K562 (cell line): ENCODE data around the gene CD19. TPM values are rescaled to one million over a fixed set of nuclear protein-coding genes. Genes with fewer than 3 reads are reported as not detected.

Experiments used
- AFF4 ChIP-seq: sonication (generic); formaldehyde crosslinking; IDR thresholded peaks from 2 replicates; pipeline ENCODE4 v1.8.0; 2023; ENCODE audit warnings: mild to moderate bottlenecking, missing genetic modification reagents
- ARNT ChIP-seq, 2 experiments: fragments of 450-650 bp; IDR thresholded peaks; 2 replicates each; pipeline ENCODE4 v1.6.1; 2016; ENCODE audit warnings: mild to moderate bottlenecking in 1 of 2
- DPF2 ChIP-seq: fragments of 450-650 bp; IDR thresholded peaks from 2 replicates; pipeline ENCODE4 v1.6.1; 2016
- E2F3 ChIP-seq: fragments of 250-450 bp; sonication (Bioruptor Pico); IDR thresholded peaks from 2 replicates; pipeline ENCODE4 v1.4.0; 2020; ENCODE audit warnings: mild to moderate bottlenecking
- ELF4 ChIP-seq: fragments of 450-650 bp; formaldehyde crosslinking; IDR thresholded peaks from 2 replicates; pipeline ENCODE4 v1.4.0; 2022; ENCODE audit warnings: missing genetic modification characterization
- GATAD2B ChIP-seq: fragments of 450-650 bp; IDR thresholded peaks from 2 replicates; pipeline ENCODE4 v1.6.1; 2017; ENCODE audit warnings: mild to moderate bottlenecking, borderline replicate concordance
- HDAC1 ChIP-seq, 2 experiments: fragments of 450-650 bp; IDR thresholded peaks; 2 replicates each; pipeline ENCODE4 v1.6.1; 2016 to 2017; ENCODE audit warnings: inconsistent platforms in 1 of 2, mild to moderate bottlenecking in 1 of 2, moderate library complexity in 1 of 2
- HOMEZ ChIP-seq: fragments of 250-450 bp; sonication (Bioruptor Pico); IDR thresholded peaks from 2 replicates; pipeline ENCODE4 v1.4.0; 2020; ENCODE audit warnings: mild to moderate bottlenecking, moderate library complexity
- KDM5B ChIP-seq: fragments of 200-600 bp; sonication (generic); IDR thresholded peaks from 2 replicates; pipeline ENCODE4 v1.6.1; 2012; ENCODE audit warnings: low read depth, mild to moderate bottlenecking, moderate library complexity, low read length, control low read depth, inconsistent platforms; ENCODE audit not compliant: insufficient replicate concordance
- NCOA4 ChIP-seq: fragments of 450-650 bp; IDR thresholded peaks from 2 replicates; pipeline ENCODE4 v1.6.1; 2018; ENCODE audit warnings: mild to moderate bottlenecking; ENCODE audit not compliant: partially characterized antibody
- NFE2 ChIP-seq: IDR thresholded peaks from 2 replicates; pipeline ENCODE4 v1.6.1; 2014; ENCODE audit warnings: antibody characterized with exemption, low read depth
- NFXL1 ChIP-seq: fragments of 450-650 bp; formaldehyde crosslinking; IDR thresholded peaks from 2 replicates; pipeline ENCODE4 v1.4.0; 2021; ENCODE audit warnings: mild to moderate bottlenecking
- POLR3A ChIP-seq: IDR thresholded peaks from 2 replicates; pipeline ENCODE4 v1.6.1; 2011; ENCODE audit warnings: borderline replicate concordance, mild to moderate bottlenecking, moderate library complexity; ENCODE audit not compliant: insufficient read length, insufficient read depth; ENCODE audit errors: extremely low read depth
- PRPF4 ChIP-seq: fragments of 200-400 bp; formaldehyde crosslinking; IDR thresholded peaks from one replicate; pipeline ENCODE4 v1.6.1; 2017; ENCODE audit warnings: low read length, low read depth, mild to moderate bottlenecking; ENCODE audit not compliant: insufficient read depth, poor library complexity, severe bottlenecking
- RAD21 ChIP-seq, 2 experiments: fragments of 250-450 bp in 1 of 2; fragments of 450-650 bp in 1 of 2; sonication (Bioruptor Pico) in 1 of 2; formaldehyde crosslinking in 1 of 2; IDR thresholded peaks in 1 of 2; conservative IDR thresholded peaks in 1 of 2; 2 replicates each; pipeline versions ENCODE4 v1.4.0 to v1.8.0; 2020 to 2022; ENCODE audit warnings: mild to moderate bottlenecking in 2 of 2, moderate library complexity in 1 of 2
- TAF15 ChIP-seq: fragments of 200-400 bp; formaldehyde crosslinking; IDR thresholded peaks from 2 replicates; pipeline ENCODE4 v1.6.1; 2017; ENCODE audit warnings: mild to moderate bottlenecking, low read depth, low read length, moderate library complexity
- ZFP1 ChIP-seq: fragments of 450-650 bp; formaldehyde crosslinking; IDR thresholded peaks from 2 replicates; pipeline ENCODE4 v1.4.0; 2020; ENCODE audit warnings: mild to moderate bottlenecking, mixed read lengths
- polyA plus RNA-seq, 8 experiments: library from polyadenylated mRNA; depleted of rRNA in 4 of 8; stranded (reverse) in 5 of 8; unstranded in 3 of 8; fragments of >200 nt; fragmentation: Nextera tagmentation in 2 of 8; fragmentation: Illumina TruSeq in 1 of 8; extraction: Ambion mirVana in 2 of 8; extraction: Trizol in 1 of 8; gene quantifications; 2 replicates each; pipeline versions ENCODE4 v1.2.1 to v1.2.3, GENCODE V29; 2011 to 2014; ENCODE audit warnings: inconsistent platforms in 1 of 8, missing spikeins in 1 of 8
- total RNA-seq, 7 experiments: library from RNA; depleted of rRNA in 6 of 7; stranded (reverse); fragments of >200 nt in 6 of 7; fragmentation: Illumina TruSeq in 2 of 7; extraction: Trizol in 2 of 7; gene quantifications; 2 replicates each; pipeline versions ENCODE4 v1.2.1 to v1.2.3, GENCODE V29; 2011 to 2021; ENCODE audit warnings: low replicate concordance in 1 of 7
- TF ChIP-seq, protein P1 (sequence below): sonication (generic); formaldehyde crosslinking; IDR thresholded peaks from 2 replicates; pipeline ENCODE4 v1.8.1; 2023; ENCODE audit warnings: mild to moderate bottlenecking, missing genetic modification reagents

The CD19 gene
- total and polyA plus RNA-seq, 9 of the 15 experiments (the other 6 are each of a cell fraction or from before 2014, with no cell fraction given), result 0.27 to 3.7 (median 2.0) TPM; not detected in 1

GRCh38 chr16:28910086-28911031 is 21.4 kb upstream of the CD19 start (continued):
- no peak for TF ChIP-seq HOMEZ
- peak; percentile 57; the same call in 1 of the 2 replicates for TF ChIP-seq DPF2
- TF ChIP-seq, protein P1, sequence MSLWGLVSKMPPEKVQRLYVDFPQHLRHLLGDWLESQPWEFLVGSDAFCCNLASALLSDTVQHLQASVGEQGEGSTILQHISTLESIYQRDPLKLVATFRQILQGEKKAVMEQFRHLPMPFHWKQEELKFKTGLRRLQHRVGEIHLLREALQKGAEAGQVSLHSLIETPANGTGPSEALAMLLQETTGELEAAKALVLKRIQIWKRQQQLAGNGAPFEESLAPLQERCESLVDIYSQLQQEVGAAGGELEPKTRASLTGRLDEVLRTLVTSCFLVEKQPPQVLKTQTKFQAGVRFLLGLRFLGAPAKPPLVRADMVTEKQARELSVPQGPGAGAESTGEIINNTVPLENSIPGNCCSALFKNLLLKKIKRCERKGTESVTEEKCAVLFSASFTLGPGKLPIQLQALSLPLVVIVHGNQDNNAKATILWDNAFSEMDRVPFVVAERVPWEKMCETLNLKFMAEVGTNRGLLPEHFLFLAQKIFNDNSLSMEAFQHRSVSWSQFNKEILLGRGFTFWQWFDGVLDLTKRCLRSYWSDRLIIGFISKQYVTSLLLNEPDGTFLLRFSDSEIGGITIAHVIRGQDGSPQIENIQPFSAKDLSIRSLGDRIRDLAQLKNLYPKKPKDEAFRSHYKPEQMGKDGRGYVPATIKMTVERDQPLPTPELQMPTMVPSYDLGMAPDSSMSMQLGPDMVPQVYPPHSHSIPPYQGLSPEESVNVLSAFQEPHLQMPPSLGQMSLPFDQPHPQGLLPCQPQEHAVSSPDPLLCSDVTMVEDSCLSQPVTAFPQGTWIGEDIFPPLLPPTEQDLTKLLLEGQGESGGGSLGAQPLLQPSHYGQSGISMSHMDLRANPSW (CRISPR knock-in tag), result no peak
- TF ChIP-seq E2F3 (CRISPR knock-in tag), result no peak
- TF ChIP-seq RAD21 (CRISPR knock-in tag; conservative IDR thresholded peaks at IDR 0.05 in 1 of 2, IDR thresholded peaks at IDR 0.05 in 1 of 2), result no peak
- no peak for TF ChIP-seq NFXL1 (CRISPR knock-in tag)
- no peak for TF ChIP-seq POLR3A
- no peak for TF ChIP-seq AFF4 (CRISPR knock-in tag)
- TF ChIP-seq TAF15, result no peak
- no peak for TF ChIP-seq NCOA4
- TF ChIP-seq NFE2, result peak; percentile 70
- TF ChIP-seq ELF4, result no peak
- TF ChIP-seq KDM5B, result no peak
- TF ChIP-seq ZFP1, result no peak
- peak in 1 of 2 experiments; percentile 42; a peak in 1 of 4 replicates for TF ChIP-seq HDAC1 (IDR thresholded peaks at IDR 0.05)
- TF ChIP-seq ARNT (IDR thresholded peaks at IDR 0.05), result no peak
- no peak for TF ChIP-seq GATAD2B
- TF ChIP-seq PRPF4, result no peak
